Fibroblast of lung (primary cell): ENCODE results near the gene GSTK1. TPM values are rescaled to one million over a fixed set of nuclear protein-coding genes. Genes with fewer than 3 reads are reported as not detected.
A peak's percentile ranks its signal among the peaks of the same experiment; 100 is the strongest.

ENCODE experiments used
- DNase-seq, 2 donors: peaks; one replicate each; pipeline versions ENCODE4 v3.0.0 to v3.0.0-alpha.2; 2010; ENCODE audit warnings: low read depth in 2 of 2
- H2AFZ ChIP-seq: 2 replicates; pipeline ENCODE4 v1.5.1; 2012; ENCODE audit warnings: low read length, control low read depth, inconsistent platforms
- H3K27ac ChIP-seq: 2 replicates; pipeline ENCODE4 v1.5.1; 2011; ENCODE audit warnings: low read length, control low read depth; ENCODE audit not compliant: insufficient read depth
- H3K27me3 ChIP-seq: 2 replicates; pipeline ENCODE4 v1.5.1; 2011; ENCODE audit warnings: mild to moderate bottlenecking, low read length; ENCODE audit not compliant: control insufficient read depth, insufficient read depth
- H3K36me3 ChIP-seq: 2 replicates; pipeline ENCODE4 v1.5.1; 2011; ENCODE audit warnings: low read length; ENCODE audit not compliant: control insufficient read depth, insufficient read depth
- H3K4me1 ChIP-seq: 2 replicates; pipeline ENCODE4 v1.5.1; 2011; ENCODE audit warnings: low read length; ENCODE audit not compliant: control insufficient read depth, insufficient read depth; ENCODE audit errors: extremely low read depth
- H3K4me2 ChIP-seq: 2 replicates; pipeline ENCODE4 v1.5.1; 2011; ENCODE audit warnings: low read length, control low read depth; ENCODE audit not compliant: insufficient read depth; ENCODE audit errors: extremely low read depth
- H3K4me3 ChIP-seq, 4 experiments: fragments of 200-600 bp in 1 of 4; sonication (generic) in 1 of 4; replicated peaks in 1 of 4; 2 replicates each; pipeline ENCODE4 v1.5.1; 2011 to 2016; ENCODE audit warnings: low read length in 4 of 4, low read depth in 3 of 4, mild to moderate bottlenecking in 3 of 4, control low read depth in 2 of 4, inconsistent platforms in 1 of 4, mixed read lengths in 1 of 4; ENCODE audit not compliant: insufficient read depth in 1 of 4; ENCODE audit errors: control extremely low read depth in 1 of 4
- H3K79me2 ChIP-seq: 2 replicates; pipeline ENCODE4 v1.5.1; 2012; ENCODE audit warnings: mild to moderate bottlenecking, low read length, inconsistent platforms; ENCODE audit not compliant: control insufficient read depth, insufficient read depth
- H3K9ac ChIP-seq: 2 replicates; pipeline ENCODE4 v1.5.1; 2011; ENCODE audit warnings: mild to moderate bottlenecking, low read length, control low read depth; ENCODE audit not compliant: insufficient read depth
- H3K9me3 ChIP-seq: 2 replicates; pipeline ENCODE4 v1.5.1; 2012; ENCODE audit warnings: low read depth, low read length; ENCODE audit not compliant: control insufficient read depth, insufficient read depth
- H4K20me1 ChIP-seq: 2 replicates; pipeline ENCODE4 v1.5.1; 2011; ENCODE audit warnings: low read length; ENCODE audit not compliant: control insufficient read depth, insufficient read depth; ENCODE audit errors: extremely low read depth
- EZH2 ChIP-seq: IDR thresholded peaks from 2 replicates; pipeline ENCODE4 v1.5.1; 2012; ENCODE audit warnings: low read length, control low read depth, mild to moderate bottlenecking; ENCODE audit errors: missing control alignments
- polyA plus RNA-seq, 2 donors: library from polyadenylated mRNA; depleted of rRNA in 1 of 2; stranded (reverse) in 1 of 2; unstranded in 1 of 2; fragments of >200 nt; gene quantifications; 2 replicates each; pipeline ENCODE4 v1.2.1, GENCODE V29; 2011 to 2012; ENCODE audit warnings: missing spikeins in 1 of 2
- total RNA-seq: library from RNA; depleted of rRNA; stranded (reverse); fragments of >200 nt; gene quantifications from 2 replicates; pipeline ENCODE4 v1.2.1, GENCODE V29; 2014
- TF ChIP-seq, protein P1 (sequence below), 2 donors: IDR thresholded peaks in 1 of 2; conservative IDR thresholded peaks in 1 of 2; 1 replicate in 1 of 2; 2 replicates in 1 of 2; pipeline ENCODE4 v1.5.1; 2011 to 2012; ENCODE audit warnings: low read length in 2 of 2, control low read depth in 1 of 2, inconsistent platforms in 1 of 2, low read depth in 1 of 2, mild to moderate bottlenecking in 1 of 2

The GSTK1 gene
- total and polyA plus RNA-seq, 2 donors (not counting 1 experiment from before 2014, with no cell fraction given), result 110 to 131 TPM

DNA sequence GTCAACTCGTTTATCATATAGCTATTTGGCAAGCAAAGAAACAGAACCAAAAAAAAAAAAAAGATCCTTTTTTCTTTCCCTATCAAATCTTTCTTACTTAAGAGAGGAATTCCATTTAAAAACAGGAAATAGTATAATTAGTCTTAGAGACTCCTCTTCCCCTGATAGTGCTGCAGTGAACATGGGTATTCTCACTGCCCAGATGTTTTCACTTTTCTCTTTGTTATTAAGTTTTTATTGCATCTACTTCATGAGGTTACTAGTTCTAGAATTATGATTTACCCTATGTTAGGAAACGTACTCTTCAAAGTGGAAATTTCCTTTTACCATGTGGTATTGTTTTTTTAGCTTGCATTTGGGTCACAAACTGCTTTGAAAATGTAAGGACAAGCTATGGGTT lies 33.4 kb downstream of the GSTK1 start:
- Histone ChIP-seq H3K4me2 (no peak overlapping the region), H3K27ac (no peak overlapping the region), H4K20me1 (no peaks in the 10 kb centered on the region), H2AFZ (no peak overlapping the region), H3K9ac (no peak overlapping the region), H3K79me2 (peaks cover 8% of the 10 kb centered on the region), H3K4me3 (no peak overlapping the region), H3K9me3 (no peaks in the 10 kb centered on the region), H3K27me3 (no peaks in the 10 kb centered on the region), H3K4me1 (no peaks in the 10 kb centered on the region), H3K36me3 (peaks cover 26% of the 10 kb centered on the region)
- TF ChIP-seq, protein P1, sequence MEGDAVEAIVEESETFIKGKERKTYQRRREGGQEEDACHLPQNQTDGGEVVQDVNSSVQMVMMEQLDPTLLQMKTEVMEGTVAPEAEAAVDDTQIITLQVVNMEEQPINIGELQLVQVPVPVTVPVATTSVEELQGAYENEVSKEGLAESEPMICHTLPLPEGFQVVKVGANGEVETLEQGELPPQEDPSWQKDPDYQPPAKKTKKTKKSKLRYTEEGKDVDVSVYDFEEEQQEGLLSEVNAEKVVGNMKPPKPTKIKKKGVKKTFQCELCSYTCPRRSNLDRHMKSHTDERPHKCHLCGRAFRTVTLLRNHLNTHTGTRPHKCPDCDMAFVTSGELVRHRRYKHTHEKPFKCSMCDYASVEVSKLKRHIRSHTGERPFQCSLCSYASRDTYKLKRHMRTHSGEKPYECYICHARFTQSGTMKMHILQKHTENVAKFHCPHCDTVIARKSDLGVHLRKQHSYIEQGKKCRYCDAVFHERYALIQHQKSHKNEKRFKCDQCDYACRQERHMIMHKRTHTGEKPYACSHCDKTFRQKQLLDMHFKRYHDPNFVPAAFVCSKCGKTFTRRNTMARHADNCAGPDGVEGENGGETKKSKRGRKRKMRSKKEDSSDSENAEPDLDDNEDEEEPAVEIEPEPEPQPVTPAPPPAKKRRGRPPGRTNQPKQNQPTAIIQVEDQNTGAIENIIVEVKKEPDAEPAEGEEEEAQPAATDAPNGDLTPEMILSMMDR (conservative IDR thresholded peaks at IDR 0.05 in 1 of 2, IDR thresholded peaks at IDR 0.05 in 1 of 2; ENCODE audit: low read depth in 1 of 2, low read length in 2 of 2), result no peak
- no peak for TF ChIP-seq EZH2
- DNase-seq, result no peak

DNA sequence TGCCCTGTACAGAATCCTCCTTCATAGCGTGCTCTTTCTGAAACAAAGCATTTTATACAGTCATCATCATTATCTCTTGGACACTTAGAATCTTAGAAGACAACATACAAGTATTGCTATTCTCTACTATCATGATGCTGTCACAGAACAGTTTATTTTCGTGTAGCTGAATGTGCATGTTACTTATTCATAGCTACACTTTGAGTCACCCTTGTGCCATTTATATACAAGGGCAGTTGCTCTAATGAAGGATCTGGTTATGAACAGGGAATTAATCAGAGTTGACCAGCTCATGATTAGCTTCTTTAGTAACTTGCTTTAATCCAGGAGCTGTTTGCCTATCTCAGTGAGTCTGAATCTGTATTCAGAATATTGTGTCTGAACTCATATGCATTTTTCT lies 36.1 kb downstream of the GSTK1 start:
- H3K36me3 ChIP-seq, result peaks cover 15% of the 10 kb centered on the region
- DNase-seq, result peak; percentile 29 to 65
- no peak overlapping the region for H2AFZ ChIP-seq
- no peaks in the 10 kb centered on the region for H3K4me1 ChIP-seq
- no peak overlapping the region for H3K4me2 ChIP-seq
- H3K27me3 ChIP-seq, result no peaks in the 10 kb centered on the region
- peaks cover 2% of the 10 kb centered on the region for H3K79me2 ChIP-seq
- no peak overlapping the region for H3K4me3 ChIP-seq
- no peak overlapping the region for H3K27ac ChIP-seq
- no peak overlapping the region for H3K9ac ChIP-seq
- TF ChIP-seq EZH2, result no peak
- TF ChIP-seq, protein P1 (conservative IDR thresholded peaks at IDR 0.05 in 1 of 2, IDR thresholded peaks at IDR 0.05 in 1 of 2; ENCODE audit: low read depth in 1 of 2, low read length in 2 of 2), result no peak
- H4K20me1 ChIP-seq, result no peaks in the 10 kb centered on the region
- H3K9me3 ChIP-seq, result no peaks in the 10 kb centered on the region

DNA sequence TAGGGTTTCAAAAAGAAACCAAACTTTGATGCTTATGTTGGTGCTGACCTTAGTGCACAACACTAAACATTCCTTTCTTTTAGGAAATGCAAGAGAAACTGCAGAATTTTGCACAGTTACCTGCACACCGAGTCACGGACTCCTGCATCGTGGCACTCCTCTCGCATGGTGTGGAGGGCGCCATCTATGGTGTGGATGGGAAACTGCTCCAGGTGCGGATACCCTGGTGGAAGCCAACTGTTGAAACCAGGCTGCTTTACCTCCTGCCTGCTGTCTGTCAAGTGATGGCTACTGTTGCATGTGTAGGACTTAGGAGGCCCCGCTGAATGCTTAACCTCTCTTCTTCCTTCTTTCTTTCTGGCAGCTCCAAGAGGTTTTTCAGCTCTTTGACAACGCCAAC lies 36.6 kb downstream of the GSTK1 start:
- no peaks in the 10 kb centered on the region for H3K9me3 ChIP-seq
- no peak overlapping the region for H3K4me2 ChIP-seq
- H3K4me1 ChIP-seq, result no peaks in the 10 kb centered on the region
- H3K27me3 ChIP-seq, result no peaks in the 10 kb centered on the region
- H3K27ac ChIP-seq, result no peak overlapping the region
- peaks cover 2% of the 10 kb centered on the region for H3K79me2 ChIP-seq
- peak in 1 of 2 donors; percentile 12 for DNase-seq
- H3K9ac ChIP-seq, result no peak overlapping the region
- peaks cover 16% of the 10 kb centered on the region for H3K36me3 ChIP-seq
- H2AFZ ChIP-seq, result no peak overlapping the region
- H4K20me1 ChIP-seq, result no peaks in the 10 kb centered on the region
- no peak overlapping the region for H3K4me3 ChIP-seq
- no peak for TF ChIP-seq EZH2
- TF ChIP-seq, protein P1 (conservative IDR thresholded peaks at IDR 0.05 in 1 of 2, IDR thresholded peaks at IDR 0.05 in 1 of 2; ENCODE audit: low read depth in 1 of 2, low read length in 2 of 2), result peak in 1 of 2 donors; percentile 60
